Measurements from ENCODE around the gene PITPNM1.

GRCh38 chr11:67507242-67507863 lies 2.2 kb upstream of the PITPNM1 start:
- no peak for TF ChIP-seq CTCF (IDR thresholded peaks at IDR 0.05; ENCODE audit: insufficient read depth, low read length, poor library complexity, severe bottlenecking)
- no peak for TF ChIP-seq EZH2phosphoT487 (conservative IDR thresholded peaks at IDR 0.05; ENCODE audit: low read length)

All from SU-DHL-6 (cell line).